ENCODE results near the gene VDAC1. TPM values are rescaled to one million over a fixed set of nuclear protein-coding genes. Genes with fewer than 3 reads are reported as not detected.

VDAC1 gene
- total and polyA plus RNA-seq, 12 donors = 229 to 609 (median 529) TPM

- no peak overlapping the region for H3K4me3 ChIP-seq
- ATAC-seq (no peak), DNase-seq (no peak)
- TF ChIP-seq, protein P1, sequence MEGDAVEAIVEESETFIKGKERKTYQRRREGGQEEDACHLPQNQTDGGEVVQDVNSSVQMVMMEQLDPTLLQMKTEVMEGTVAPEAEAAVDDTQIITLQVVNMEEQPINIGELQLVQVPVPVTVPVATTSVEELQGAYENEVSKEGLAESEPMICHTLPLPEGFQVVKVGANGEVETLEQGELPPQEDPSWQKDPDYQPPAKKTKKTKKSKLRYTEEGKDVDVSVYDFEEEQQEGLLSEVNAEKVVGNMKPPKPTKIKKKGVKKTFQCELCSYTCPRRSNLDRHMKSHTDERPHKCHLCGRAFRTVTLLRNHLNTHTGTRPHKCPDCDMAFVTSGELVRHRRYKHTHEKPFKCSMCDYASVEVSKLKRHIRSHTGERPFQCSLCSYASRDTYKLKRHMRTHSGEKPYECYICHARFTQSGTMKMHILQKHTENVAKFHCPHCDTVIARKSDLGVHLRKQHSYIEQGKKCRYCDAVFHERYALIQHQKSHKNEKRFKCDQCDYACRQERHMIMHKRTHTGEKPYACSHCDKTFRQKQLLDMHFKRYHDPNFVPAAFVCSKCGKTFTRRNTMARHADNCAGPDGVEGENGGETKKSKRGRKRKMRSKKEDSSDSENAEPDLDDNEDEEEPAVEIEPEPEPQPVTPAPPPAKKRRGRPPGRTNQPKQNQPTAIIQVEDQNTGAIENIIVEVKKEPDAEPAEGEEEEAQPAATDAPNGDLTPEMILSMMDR (IDR thresholded peaks at IDR 0.05) = no peak
- peaks cover 0 to 53% (median 40%) of the 10 kb centered on the region in 9 donors for H3K4me1 ChIP-seq
- H3K27ac ChIP-seq = peak overlapping the region in 2 of 10 donors; percentile 18 to 93
- H3K36me3 ChIP-seq = peaks cover 0 to 9% (median 0%) of the 10 kb centered on the region in 9 donors
- H3K27me3 ChIP-seq = no peaks in the 10 kb centered on the region
- 95 to 97% methylated on average over 10 of the region's 10 CpGs for WGBS, 2 donors
- H3K9me3 ChIP-seq = peaks cover 0 to 9% (median 0%) of the 10 kb centered on the region in 11 donors
- intact Hi-C loops (cut with DNase I) = no loop called here
Measured at GRCh38 chr5:133966090-133966489, 38.7 kb downstream of the VDAC1 start.

DNA sequence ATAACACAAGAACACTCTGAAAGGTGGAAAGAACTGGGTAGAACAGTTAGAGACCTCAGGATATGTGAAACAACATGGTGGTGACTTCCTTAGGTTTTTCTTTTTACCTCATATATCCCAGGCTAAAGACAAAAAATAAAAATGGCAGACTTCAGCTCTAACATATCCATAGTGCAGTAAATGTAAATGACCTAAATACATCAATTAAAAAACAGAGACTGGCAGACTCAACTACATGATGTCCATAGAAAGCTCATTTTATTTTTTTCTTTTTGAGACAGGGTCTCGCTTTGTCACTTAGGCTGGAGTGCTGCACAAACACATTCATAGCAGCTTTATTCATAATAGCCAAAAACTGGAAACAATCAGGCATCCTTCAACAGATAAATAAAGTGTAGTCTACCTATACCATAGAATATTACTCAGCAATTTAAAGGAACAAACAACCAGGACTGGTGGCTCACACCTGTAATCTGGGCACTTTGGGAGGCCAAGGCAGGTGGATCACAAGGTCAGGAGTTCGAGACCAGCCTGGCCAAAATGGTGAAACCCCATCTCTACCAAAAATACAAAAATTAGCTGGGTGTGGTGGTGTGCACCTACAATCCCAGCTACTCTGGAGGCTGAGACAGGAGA is 41.2 kb downstream of the VDAC1 start:
- TF ChIP-seq, protein P1 (IDR thresholded peaks at IDR 0.05) = no peak
- Histone ChIP-seq H3K27me3 (no peaks in the 10 kb centered on the region), H3K4me3 (no peak overlapping the region), H3K27ac (peak overlapping the region in 3 of 10 donors; percentile 4 to 28 (median 11)), H3K9me3 (peaks cover 0 to 9% (median 0%) of the 10 kb centered on the region in 11 donors), H3K4me1 (peaks cover 0 to 45% (median 30%) of the 10 kb centered on the region in 9 donors), H3K36me3 (peaks cover 0 to 15% (median 0%) of the 10 kb centered on the region in 9 donors)
- 97 to 100% methylated on average over 2 of the region's 2 CpGs for WGBS, 2 donors
- ATAC-seq (no peak), DNase-seq (no peak)
- intact Hi-C loops (cut with DNase I) = no loop called here

DNA sequence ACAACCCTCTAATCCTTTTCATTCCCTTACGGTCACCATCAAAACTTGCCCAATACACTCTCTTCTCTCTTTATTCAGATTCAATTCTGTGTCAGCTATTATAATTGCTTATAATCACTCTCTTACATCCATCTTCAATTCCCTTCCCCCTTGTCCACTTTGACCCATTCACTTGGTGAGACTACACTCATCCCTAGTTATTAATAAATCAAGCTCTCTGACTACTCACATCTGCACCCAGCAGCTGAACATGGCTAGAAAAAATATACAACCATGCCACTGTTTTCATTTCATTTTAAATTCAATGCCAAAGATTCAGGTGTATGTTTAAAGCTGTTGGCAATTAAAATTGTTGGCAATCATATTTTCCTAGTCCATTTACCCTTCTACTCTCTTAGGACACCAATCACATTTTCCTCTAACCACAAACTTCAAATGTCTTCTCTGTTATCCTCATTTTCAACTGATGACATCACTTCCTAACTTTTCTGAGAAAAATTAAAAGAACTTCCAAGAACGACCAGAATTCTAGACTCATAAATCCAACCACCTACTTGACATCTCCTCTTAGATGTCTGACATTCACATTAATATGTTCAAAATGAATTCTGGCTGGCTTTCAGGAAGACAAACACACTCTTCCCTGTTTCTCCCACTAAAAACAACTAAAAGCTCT is 41.8 kb downstream of the VDAC1 start:
- H3K36me3 ChIP-seq = peaks cover 0 to 21% (median 0%) of the 10 kb centered on the region in 9 donors
- no peak for ATAC-seq
- no peak overlapping the region for H3K4me3 ChIP-seq
- peak overlapping the region in 5 of 10 donors; percentile 3 to 28 (median 11) for H3K27ac ChIP-seq
- TF ChIP-seq, protein P1 (IDR thresholded peaks at IDR 0.05) = no peak
- H3K9me3 ChIP-seq = peaks cover 0 to 9% (median 0%) of the 10 kb centered on the region in 11 donors
- DNase-seq = no peak
- intact Hi-C loops (cut with DNase I) = no loop called here
- WGBS, 2 donors = 64 to 70% methylated on average over 2 of the region's 2 CpGs
- H3K4me1 ChIP-seq = peaks cover 0 to 45% (median 30%) of the 10 kb centered on the region in 9 donors
- no peaks in the 10 kb centered on the region for H3K27me3 ChIP-seq

GRCh38 chr5:133962131-133962530 is 42.6 kb downstream of the VDAC1 start:
- DNase-seq = no peak
- intact Hi-C loops (cut with DNase I) = no loop called here
- TF ChIP-seq, protein P1 (IDR thresholded peaks at IDR 0.05) = no peak
- ATAC-seq = no peak
- peaks cover 0 to 45% (median 26%) of the 10 kb centered on the region in 9 donors for H3K4me1 ChIP-seq
- H3K27me3 ChIP-seq = no peaks in the 10 kb centered on the region
- 83 to 89% methylated on average over 2 of the region's 2 CpGs for WGBS, 2 donors
- H3K9me3 ChIP-seq = peaks cover 0 to 9% (median 0%) of the 10 kb centered on the region in 11 donors
- H3K27ac ChIP-seq = peak overlapping the region in 3 of 10 donors; percentile 3 to 28 (median 17)
- H3K36me3 ChIP-seq = peaks cover 0 to 29% (median 0%) of the 10 kb centered on the region in 9 donors
- H3K4me3 ChIP-seq = no peak overlapping the region
